Muscle layer of duodenum (tissue), 2 donors: Measurements from ENCODE around the gene PAPSS2.
"Not testable (repeated sequence)": the region's sequence is repeated elsewhere in the genome, so short reads cannot be mapped to it uniquely, and the experiment has no call there.

Experiments
- H3K27ac ChIP-seq: one replicate; pipeline ENCODE4 v1.7.0; 2013; ENCODE audit warnings: mild to moderate bottlenecking, low read length
- H3K27me3 ChIP-seq: one replicate; pipeline ENCODE4 v1.7.0; 2013; ENCODE audit warnings: low read depth, mild to moderate bottlenecking, control low read depth, low read length
- H3K36me3 ChIP-seq, 2 donors: one replicate each; pipeline ENCODE4 v1.7.0; 2013; ENCODE audit warnings: low read length in 2 of 2, control low read depth in 1 of 2, mild to moderate bottlenecking in 1 of 2; ENCODE audit not compliant: insufficient read depth in 2 of 2, control insufficient read depth in 1 of 2
- H3K4me1 ChIP-seq, 2 donors: one replicate each; pipeline ENCODE4 v1.7.0; 2013; ENCODE audit warnings: low read length in 2 of 2, mild to moderate bottlenecking in 2 of 2, control low read depth in 1 of 2, moderate library complexity in 1 of 2; ENCODE audit not compliant: insufficient read depth in 2 of 2, control insufficient read depth in 1 of 2
- H3K4me3 ChIP-seq, 2 donors: one replicate each; pipeline ENCODE4 v1.7.0; 2013; ENCODE audit warnings: low read length in 2 of 2, low read depth in 1 of 2, mild to moderate bottlenecking in 1 of 2
- H3K9me3 ChIP-seq, 2 donors: one replicate each; pipeline ENCODE4 v1.7.0; 2013; ENCODE audit warnings: low read length in 2 of 2, control low read depth in 1 of 2, mild to moderate bottlenecking in 1 of 2; ENCODE audit not compliant: control insufficient read depth in 1 of 2
- donor health status: healthy.

PAPSS2 gene

DNA sequence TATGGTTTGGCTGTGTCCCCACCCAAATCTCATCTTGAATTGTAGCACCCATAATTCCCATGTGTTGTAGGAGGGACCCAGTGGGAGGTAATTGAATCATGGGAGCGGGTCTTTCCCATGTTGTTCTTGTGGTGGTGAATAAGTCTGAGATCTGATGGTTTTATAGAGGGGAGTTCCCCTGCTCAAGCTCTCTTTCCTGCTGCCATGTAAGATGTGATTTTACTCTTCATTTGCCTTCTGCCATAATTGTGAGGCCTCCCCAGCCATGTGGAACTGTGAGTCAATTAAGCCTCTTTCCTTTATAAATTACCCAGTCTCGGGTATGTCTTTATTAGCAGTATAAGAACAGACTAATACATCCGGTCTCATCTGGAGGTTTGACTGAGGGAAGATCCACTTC lies 15.2 kb upstream of the PAPSS2 start:
- not testable (repeated sequence) for H3K4me1 ChIP-seq, H3K27me3 ChIP-seq, H3K4me3 ChIP-seq, H3K36me3 ChIP-seq, H3K27ac ChIP-seq, H3K9me3 ChIP-seq

- Histone ChIP-seq H3K27me3 (no peaks in the 10 kb centered on the region), H3K4me1 (no peaks in the 10 kb centered on the region), H3K9me3 (no peaks in the 10 kb centered on the region), H3K36me3 (no peaks in the 10 kb centered on the region), H3K4me3 (no peak overlapping the region), H3K27ac (no peak overlapping the region)
These were observed 13.3 kb upstream of the PAPSS2 start for GRCh38 chr10:87646192-87646909.

DNA sequence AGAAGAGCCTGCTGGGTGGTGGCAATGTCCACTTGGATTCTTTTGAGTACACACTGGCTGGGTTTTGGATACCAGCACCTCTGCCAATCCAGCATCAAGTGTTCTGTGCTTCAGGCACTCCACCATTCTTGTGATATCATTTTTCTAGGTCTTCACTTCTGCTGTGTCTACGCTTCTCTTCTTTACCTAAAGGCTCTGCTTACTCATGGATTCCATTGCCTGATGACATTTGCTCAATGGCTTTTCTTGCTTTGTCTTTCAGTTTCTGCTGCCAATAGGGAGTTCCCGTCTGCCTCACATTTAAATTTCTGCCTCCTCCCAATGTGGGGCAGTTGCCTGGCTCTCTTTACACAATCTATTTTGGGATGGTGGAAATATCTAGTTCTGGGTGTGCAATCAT lies 12.7 kb upstream of the PAPSS2 start:
- no peak overlapping the region for H3K4me3 ChIP-seq
- no peaks in the 10 kb centered on the region for H3K27me3 ChIP-seq
- H3K36me3 ChIP-seq = no peaks in the 10 kb centered on the region
- H3K4me1 ChIP-seq = no peaks in the 10 kb centered on the region
- H3K9me3 ChIP-seq = no peaks in the 10 kb centered on the region
- no peak overlapping the region for H3K27ac ChIP-seq

- Histone ChIP-seq H3K9me3 (no peaks in the 10 kb centered on the region), H3K36me3 (no peaks in the 10 kb centered on the region), H3K4me3 (no peak overlapping the region), H3K27me3 (no peaks in the 10 kb centered on the region), H3K4me1 (no peaks in the 10 kb centered on the region), H3K27ac (no peak overlapping the region)
These were observed 8.7 kb upstream of the PAPSS2 start for GRCh38 chr10:87650838-87651589.

DNA sequence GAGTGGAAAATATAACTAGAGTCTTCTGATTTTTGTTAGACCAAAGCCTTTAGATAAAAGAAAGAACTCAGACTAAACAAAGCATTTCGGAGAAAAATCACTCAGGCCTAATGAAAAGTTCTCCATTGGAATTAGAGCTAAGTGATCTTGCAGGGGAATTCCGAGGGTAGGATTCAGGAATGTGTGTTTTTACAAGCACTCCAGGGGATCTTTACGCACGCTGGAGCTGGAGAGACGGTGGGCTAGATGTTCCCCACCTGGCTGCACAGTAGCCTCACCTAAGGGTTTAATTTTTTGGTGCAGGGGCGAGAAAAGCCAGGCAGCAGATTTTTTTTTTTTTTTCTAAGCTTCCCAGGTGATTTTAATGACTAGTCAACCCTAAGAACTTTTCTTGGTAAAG lies 7.9 kb upstream of the PAPSS2 start:
- H3K27me3 ChIP-seq = no peaks in the 10 kb centered on the region
- H3K27ac ChIP-seq = no peak overlapping the region

GRCh38 chr10:87652261-87652660 lies 7.4 kb upstream of the PAPSS2 start:
- Histone ChIP-seq H3K27me3 (no peaks in the 10 kb centered on the region), H3K4me3 (no peak overlapping the region), H3K27ac (no peak overlapping the region), H3K36me3 (no peaks in the 10 kb centered on the region), H3K9me3 (no peaks in the 10 kb centered on the region), H3K4me1 (no peaks in the 10 kb centered on the region)

More for the DNA sequence above, 7.9 kb upstream of the PAPSS2 start:
- no peaks in the 10 kb centered on the region for H3K36me3 ChIP-seq
- no peaks in the 10 kb centered on the region for H3K9me3 ChIP-seq
- no peak overlapping the region for H3K4me3 ChIP-seq
- H3K4me1 ChIP-seq = no peaks in the 10 kb centered on the region

DNA sequence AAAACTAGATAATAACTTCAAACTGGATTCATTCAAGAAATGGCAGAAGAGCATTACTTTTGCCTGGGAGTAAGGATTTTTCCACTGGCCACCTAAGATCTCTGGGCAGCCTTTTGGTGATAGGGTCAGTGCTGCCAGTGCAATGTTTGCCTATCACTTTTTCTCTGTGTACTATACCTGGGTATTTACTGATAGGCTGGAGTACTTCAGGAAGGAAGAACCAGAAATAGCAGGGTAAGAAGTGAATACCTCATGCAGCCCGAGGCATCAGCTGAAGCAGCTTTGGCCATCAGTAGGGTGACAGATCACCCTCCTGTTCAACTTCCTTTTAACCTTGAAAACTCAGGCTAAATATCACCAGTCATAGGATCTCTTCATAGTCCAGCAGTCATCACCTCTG lies 5.5 kb upstream of the PAPSS2 start:
- Histone ChIP-seq H3K36me3 (no peaks in the 10 kb centered on the region), H3K9me3 (no peaks in the 10 kb centered on the region), H3K27ac (no peak overlapping the region), H3K27me3 (no peaks in the 10 kb centered on the region), H3K4me3 (no peak overlapping the region), H3K4me1 (no peaks in the 10 kb centered on the region)

- no peaks in the 10 kb centered on the region for H3K27me3 ChIP-seq
- H3K36me3 ChIP-seq = peaks cover 0 to 7% of the 10 kb centered on the region in 2 donors
- no peak overlapping the region for H3K27ac ChIP-seq
- H3K4me1 ChIP-seq = peaks cover 0 to 4% of the 10 kb centered on the region in 2 donors
- no peaks in the 10 kb centered on the region for H3K9me3 ChIP-seq
- no peak overlapping the region for H3K4me3 ChIP-seq
These were observed 3.1 kb upstream of the PAPSS2 start for GRCh38 chr10:87656431-87657072.

DNA sequence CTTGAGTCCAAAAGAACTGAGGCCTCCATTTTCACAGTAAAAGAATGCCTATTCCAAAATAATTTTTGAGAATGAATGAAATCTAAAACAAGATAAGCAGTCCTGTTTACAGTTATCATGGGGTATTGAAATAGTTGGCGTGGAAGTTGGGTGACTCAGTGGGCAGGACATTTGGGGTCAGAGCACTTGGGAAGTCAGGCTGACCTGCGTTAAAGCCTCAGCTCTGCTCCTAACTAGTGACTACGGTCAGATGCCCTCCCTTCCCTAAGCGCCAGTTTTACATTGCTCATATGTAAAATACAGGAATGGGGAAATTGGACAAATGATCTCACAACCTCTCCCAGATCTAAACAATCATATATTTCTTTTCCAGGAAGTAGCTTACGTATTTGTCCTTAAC lies 2.3 kb upstream of the PAPSS2 start:
- Histone ChIP-seq H3K36me3 (peaks cover 0 to 7% of the 10 kb centered on the region in 2 donors), H3K27ac (no peak overlapping the region), H3K4me3 (no peak overlapping the region), H3K9me3 (no peaks in the 10 kb centered on the region), H3K27me3 (no peaks in the 10 kb centered on the region), H3K4me1 (peaks cover 0 to 4% of the 10 kb centered on the region in 2 donors)

- Histone ChIP-seq H3K27me3 (no peaks in the 10 kb centered on the region), H3K27ac (no peak overlapping the region), H3K4me3 (no peak overlapping the region), H3K36me3 (peaks cover 0 to 7% of the 10 kb centered on the region in 2 donors), H3K9me3 (no peaks in the 10 kb centered on the region), H3K4me1 (peaks cover 0 to 4% of the 10 kb centered on the region in 2 donors)
These were observed 1.3 kb upstream of the PAPSS2 start for GRCh38 chr10:87658321-87658795.

- H3K27ac ChIP-seq = no peak overlapping the region
- peaks cover 0 to 4% of the 10 kb centered on the region in 2 donors for H3K4me1 ChIP-seq
- peak overlapping the region in 1 of 2 donors; percentile 84 for H3K4me3 ChIP-seq
- H3K9me3 ChIP-seq = no peaks in the 10 kb centered on the region
- H3K36me3 ChIP-seq = peaks cover 0 to 7% of the 10 kb centered on the region in 2 donors
- no peaks in the 10 kb centered on the region for H3K27me3 ChIP-seq
These were observed 671 bp upstream of the PAPSS2 start for GRCh38 chr10:87658858-87659555.
